Activated T-helper 17 cell treated with anti-CD3 and anti-CD28 coated beads, Interleukin-2, amount 50 U/mL, for 72 hours (primary cell): ENCODE measurements around the gene PM20D1. TPM values are rescaled to one million over a fixed set of nuclear protein-coding genes. Genes with fewer than 3 reads are reported as not detected.
"Not testable (repeated sequence)": the region's sequence is repeated elsewhere in the genome, so short reads cannot be mapped to it uniquely, and the experiment has no call there.

Experiments used
- ATAC-seq: fragments of 150-1000 bp; cut with Tn5 transposase; replicated peaks from 2 replicates; pipeline ENCODE4 v1.10.0; 2021; ENCODE audit warnings: mild to moderate bottlenecking, moderate library complexity
- H3K27ac Mint-ChIP-seq: one replicate; pipeline ENCODE4 v1.8.0; 2022; ENCODE audit warnings: mixed read lengths
- H3K27me3 Mint-ChIP-seq: one replicate; pipeline ENCODE4 v1.8.0; 2022; ENCODE audit warnings: mixed read lengths
- H3K36me3 Mint-ChIP-seq: one replicate; pipeline ENCODE4 v1.8.0; 2022; ENCODE audit warnings: low read depth, mild to moderate bottlenecking, mixed read lengths
- H3K4me1 Mint-ChIP-seq: one replicate; pipeline ENCODE4 v1.8.0; 2022; ENCODE audit warnings: mixed read lengths
- H3K4me3 Mint-ChIP-seq: one replicate; pipeline ENCODE4 v1.8.0; 2022; ENCODE audit warnings: mild to moderate bottlenecking, mixed read lengths
- H3K9me3 Mint-ChIP-seq: one replicate; pipeline ENCODE4 v1.8.0; 2022; ENCODE audit warnings: mixed read lengths
- total RNA-seq, 2 donors: library from RNA; stranded (reverse); gene quantifications; one replicate each; pipeline ENCODE4 v1.2.3, GENCODE V29; 2022

The PM20D1 gene
- total RNA-seq, 2 donors from 2014 or later: 0.32 TPM

- H3K27ac Mint-ChIP-seq: no peak overlapping the region
Observed at GRCh38 chr1:205858141-205858961, 8.4 kb upstream of the PM20D1 start.

GRCh38 chr1:205857501-205857900 is 7.6 kb upstream of the PM20D1 start:
- H3K4me3 Mint-ChIP-seq: not testable (repeated sequence)
- H3K9me3 Mint-ChIP-seq: peaks cover 13% of the 10 kb centered on the region

More at GRCh38 chr1:205858141-205858961, 8.4 kb upstream of the PM20D1 start:
- H3K4me3 Mint-ChIP-seq: no peak overlapping the region
- no peak for ATAC-seq
- no peaks in the 10 kb centered on the region for H3K4me1 Mint-ChIP-seq
- peaks cover 4% of the 10 kb centered on the region for H3K27me3 Mint-ChIP-seq
- H3K9me3 Mint-ChIP-seq: peaks cover 13% of the 10 kb centered on the region
- H3K36me3 Mint-ChIP-seq: no peaks in the 10 kb centered on the region

GRCh38 chr1:205856433-205856832 is 6.5 kb upstream of the PM20D1 start:
- Mint-ChIP-seq H3K4me3 (no peak overlapping the region), H3K4me1 (no peaks in the 10 kb centered on the region), H3K9me3 (peaks cover 13% of the 10 kb centered on the region), H3K27me3 (peaks cover 4% of the 10 kb centered on the region), H3K27ac (no peak overlapping the region), H3K36me3 (no peaks in the 10 kb centered on the region)
- ATAC-seq: no peak

More at GRCh38 chr1:205857501-205857900, 7.6 kb upstream of the PM20D1 start:
- not testable (repeated sequence) for H3K36me3 Mint-ChIP-seq, H3K4me1 Mint-ChIP-seq, H3K27ac Mint-ChIP-seq, ATAC-seq, H3K27me3 Mint-ChIP-seq

GRCh38 chr1:205852969-205853368 is 3.0 kb upstream of the PM20D1 start:
- peaks cover 13% of the 10 kb centered on the region for H3K9me3 Mint-ChIP-seq
- peaks cover 4% of the 10 kb centered on the region for H3K27me3 Mint-ChIP-seq
- H3K4me3 Mint-ChIP-seq: no peak overlapping the region
- no peaks in the 10 kb centered on the region for H3K36me3 Mint-ChIP-seq
- H3K27ac Mint-ChIP-seq: no peak overlapping the region
- no peak for ATAC-seq
- H3K4me1 Mint-ChIP-seq: peaks cover 5% of the 10 kb centered on the region

GRCh38 chr1:205851993-205852392 is 2.1 kb upstream of the PM20D1 start:
- Mint-ChIP-seq H3K27me3 (peaks cover 4% of the 10 kb centered on the region), H3K4me3 (no peak overlapping the region), H3K36me3 (no peaks in the 10 kb centered on the region), H3K4me1 (peaks cover 5% of the 10 kb centered on the region), H3K27ac (no peak overlapping the region), H3K9me3 (peaks cover 13% of the 10 kb centered on the region)
- ATAC-seq: no peak

GRCh38 chr1:205843036-205843859 is 6.7 kb downstream of the PM20D1 start:
- Mint-ChIP-seq H3K27me3 (no peaks in the 10 kb centered on the region), H3K4me3 (no peak overlapping the region), H3K36me3 (no peaks in the 10 kb centered on the region), H3K4me1 (no peaks in the 10 kb centered on the region), H3K27ac (no peak overlapping the region), H3K9me3 (no peaks in the 10 kb centered on the region)
- ATAC-seq: no peak

- Mint-ChIP-seq H3K9me3 (no peaks in the 10 kb centered on the region), H3K36me3 (no peaks in the 10 kb centered on the region)
- no peak for ATAC-seq
Observed at GRCh38 chr1:205842229-205842628, 7.7 kb downstream of the PM20D1 start.

GRCh38 chr1:205840146-205840923 is 9.6 kb downstream of the PM20D1 start:
- no peak for ATAC-seq
- H3K4me3 Mint-ChIP-seq: no peak overlapping the region
- no peak overlapping the region for H3K27ac Mint-ChIP-seq
- no peaks in the 10 kb centered on the region for H3K27me3 Mint-ChIP-seq
- no peaks in the 10 kb centered on the region for H3K36me3 Mint-ChIP-seq
- H3K4me1 Mint-ChIP-seq: no peaks in the 10 kb centered on the region
- H3K9me3 Mint-ChIP-seq: no peaks in the 10 kb centered on the region

More at GRCh38 chr1:205842229-205842628, 7.7 kb downstream of the PM20D1 start:
- Mint-ChIP-seq H3K27me3 (no peaks in the 10 kb centered on the region), H3K27ac (no peak overlapping the region), H3K4me1 (no peaks in the 10 kb centered on the region), H3K4me3 (no peak overlapping the region)

GRCh38 chr1:205837382-205837970 is 12.5 kb downstream of the PM20D1 start:
- Mint-ChIP-seq H3K27me3 (no peaks in the 10 kb centered on the region), H3K4me1 (no peaks in the 10 kb centered on the region), H3K27ac (no peak overlapping the region), H3K4me3 (no peak overlapping the region), H3K36me3 (no peaks in the 10 kb centered on the region), H3K9me3 (no peaks in the 10 kb centered on the region)
- ATAC-seq: no peak

GRCh38 chr1:205834751-205835150 is 15.2 kb downstream of the PM20D1 start:
- no peaks in the 10 kb centered on the region for H3K27me3 Mint-ChIP-seq
- no peaks in the 10 kb centered on the region for H3K36me3 Mint-ChIP-seq
- ATAC-seq: no peak
- no peaks in the 10 kb centered on the region for H3K4me1 Mint-ChIP-seq
- no peak overlapping the region for H3K27ac Mint-ChIP-seq
- H3K4me3 Mint-ChIP-seq: no peak overlapping the region
- H3K9me3 Mint-ChIP-seq: no peaks in the 10 kb centered on the region

- ATAC-seq: no peak
- H3K27me3 Mint-ChIP-seq: no peaks in the 10 kb centered on the region
- no peaks in the 10 kb centered on the region for H3K4me1 Mint-ChIP-seq
Observed at GRCh38 chr1:205832326-205832751, 17.6 kb downstream of the PM20D1 start.

GRCh38 chr1:205827623-205828022 is 22.3 kb downstream of the PM20D1 start:
- Mint-ChIP-seq H3K27ac (no peak overlapping the region), H3K4me1 (peaks cover 23% of the 10 kb centered on the region), H3K36me3 (no peaks in the 10 kb centered on the region), H3K4me3 (no peak overlapping the region), H3K9me3 (no peaks in the 10 kb centered on the region), H3K27me3 (peaks cover 4% of the 10 kb centered on the region)
- no peak for ATAC-seq

More at GRCh38 chr1:205832326-205832751, 17.6 kb downstream of the PM20D1 start:
- Mint-ChIP-seq H3K4me3 (no peak overlapping the region), H3K27ac (no peak overlapping the region), H3K9me3 (no peaks in the 10 kb centered on the region), H3K36me3 (no peaks in the 10 kb centered on the region)

- Mint-ChIP-seq H3K36me3 (no peaks in the 10 kb centered on the region), H3K4me3 (no peak overlapping the region), H3K27me3 (peaks cover 4% of the 10 kb centered on the region), H3K9me3 (no peaks in the 10 kb centered on the region), H3K27ac (no peak overlapping the region), H3K4me1 (peaks cover 28% of the 10 kb centered on the region)
- no peak for ATAC-seq
Observed at GRCh38 chr1:205826995-205827394, 22.9 kb downstream of the PM20D1 start.
